ENCODE results near the gene PUM1.

DNA sequence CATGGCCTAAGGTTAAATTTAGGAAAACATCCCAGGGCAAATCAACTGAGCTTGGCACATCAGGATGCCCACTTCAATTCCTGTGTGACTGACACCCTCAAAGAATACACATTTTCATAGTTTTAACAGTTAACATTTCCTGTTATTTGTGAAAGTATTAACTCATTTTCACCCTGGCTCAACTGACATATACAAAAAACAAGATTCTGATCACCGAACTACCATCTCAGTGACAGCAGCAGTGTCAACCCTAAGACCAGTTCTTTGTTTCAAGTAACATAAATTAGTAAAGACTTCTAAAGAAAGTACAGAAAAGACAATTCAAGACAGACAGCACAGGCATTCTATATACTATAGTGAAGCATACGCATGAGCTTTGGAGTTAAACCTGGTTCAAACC lies 88.0 kb downstream of the PUM1 start:
- TF ChIP-seq POLR2A (IDR thresholded peaks at IDR 0.05; ENCODE audit: low read depth, low read length), result no peak
- no peak for TF ChIP-seq TAF1 (IDR thresholded peaks at IDR 0.05; ENCODE audit: borderline replicate concordance, low read depth, low read length)

All from GM12892 (cell line).